HL-60 (cell line): ENCODE measurements around the gene EFS.
A peak's percentile ranks its signal among the peaks of the same experiment; 100 is the strongest.

Source experiments
- DNase-seq, 2 experiments: peaks; one replicate each; pipeline ENCODE4 v3.0.0-alpha.2; 2010 to 2020; ENCODE audit warnings: low read depth in 1 of 2, low spot score in 1 of 2
- H3K27ac ChIP-seq: fragments of 250-450 bp; sonication (Bioruptor Pico); replicated peaks from 2 replicates; pipeline ENCODE4 v1.5.1; 2020; ENCODE audit warnings: mild to moderate bottlenecking, moderate library complexity
- H3K27me3 ChIP-seq: fragments of 250-450 bp; sonication (Bioruptor Pico); 2 replicates; pipeline ENCODE4 v1.5.1; 2021; ENCODE audit warnings: mild to moderate bottlenecking, moderate library complexity; ENCODE audit not compliant: insufficient read depth, poor library complexity, severe bottlenecking
- H3K4me3 ChIP-seq: replicated peaks from 2 replicates; pipeline ENCODE4 v1.5.1; 2011; ENCODE audit warnings: mild to moderate bottlenecking, control low read depth, low read length; ENCODE audit not compliant: insufficient read depth
- CTCF ChIP-seq: IDR thresholded peaks from one replicate; pipeline ENCODE4 v1.5.1; 2011; ENCODE audit warnings: low read length, control low read depth, inconsistent platforms; ENCODE audit not compliant: insufficient read depth
- GABPA ChIP-seq: IDR thresholded peaks from 2 replicates; pipeline ENCODE4 v1.6.1; 2012; ENCODE audit warnings: low read depth
- POLR2AphosphoS5 ChIP-seq: IDR thresholded peaks from 2 replicates; pipeline ENCODE4 v1.6.1; 2012; ENCODE audit warnings: low read depth
- REST ChIP-seq: IDR thresholded peaks from 2 replicates; pipeline ENCODE4 v1.6.1; 2012; ENCODE audit warnings: low read depth; ENCODE audit not compliant: insufficient replicate concordance
- SPI1 ChIP-seq: IDR thresholded peaks from 2 replicates; pipeline ENCODE4 v1.6.1; 2012; ENCODE audit warnings: low read depth, mild to moderate bottlenecking, borderline replicate concordance

The EFS gene

GRCh38 chr14:23322568-23323517 lies 42.1 kb downstream of the EFS start:
- no peak for DNase-seq
- Histone ChIP-seq H3K4me3 (peak overlapping the region; percentile 79), H3K27me3 (no peaks in the 10 kb centered on the region), H3K27ac (peak overlapping the region; percentile 93)
- TF ChIP-seq CTCF = no peak
- TF ChIP-seq SPI1 = no peak
- TF ChIP-seq GABPA = no peak

GRCh38 chr14:23321572-23322547 lies 43.1 kb downstream of the EFS start:
- peak in 1 of 2 experiments; percentile 33 for DNase-seq
- Histone ChIP-seq H3K4me3 (peak overlapping the region; percentile 79), H3K27ac (peak overlapping the region; percentile 93), H3K27me3 (no peaks in the 10 kb centered on the region)
- TF ChIP-seq POLR2AphosphoS5 (peak; percentile 66), REST (no peak), SPI1 (no peak), CTCF (no peak), GABPA (no peak)

- DNase-seq = peak; percentile 99 to 100
- no peaks in the 10 kb centered on the region for H3K27me3 ChIP-seq
- H3K4me3 ChIP-seq = peak within 1 kb of the TSS; percentile 79
- peak within 1 kb of the TSS; percentile 93 for H3K27ac ChIP-seq
- TF ChIP-seq POLR2AphosphoS5 = peak; percentile 82
- no peak for TF ChIP-seq REST
- TF ChIP-seq GABPA = peak; percentile 66
- TF ChIP-seq SPI1 = no peak
- no peak for TF ChIP-seq CTCF
Measured at GRCh38 chr14:23320584-23321571, 44.1 kb downstream of the EFS start, which contains the start of gene PABPN1. Gene PABPN1, plus strand, starts transcription at chr14:23321457. Its CDS starts 13 bp downstream, at chr14:23321470.
